HL-60/S4 treated with phorbol 12-myristate 13-acetate at 8.2 ng/mL for 4 days and 3 days (cell line): Measurements from ENCODE around the gene TRIM13.
"Not testable (repeated sequence)": the region's sequence is repeated elsewhere in the genome, so short reads cannot be mapped to it uniquely, and the experiment has no call there.

Source experiments
- in situ Hi-C: fragments of 300-500 bp; cut with MboI; formaldehyde crosslinking; loops from 2 replicates; pipeline ENCODE4 v1.15.0; 2022; ENCODE audit warnings: low sequenced_read_pairs

Gene TRIM13, protein sequence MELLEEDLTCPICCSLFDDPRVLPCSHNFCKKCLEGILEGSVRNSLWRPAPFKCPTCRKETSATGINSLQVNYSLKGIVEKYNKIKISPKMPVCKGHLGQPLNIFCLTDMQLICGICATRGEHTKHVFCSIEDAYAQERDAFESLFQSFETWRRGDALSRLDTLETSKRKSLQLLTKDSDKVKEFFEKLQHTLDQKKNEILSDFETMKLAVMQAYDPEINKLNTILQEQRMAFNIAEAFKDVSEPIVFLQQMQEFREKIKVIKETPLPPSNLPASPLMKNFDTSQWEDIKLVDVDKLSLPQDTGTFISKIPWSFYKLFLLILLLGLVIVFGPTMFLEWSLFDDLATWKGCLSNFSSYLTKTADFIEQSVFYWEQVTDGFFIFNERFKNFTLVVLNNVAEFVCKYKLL

DNA sequence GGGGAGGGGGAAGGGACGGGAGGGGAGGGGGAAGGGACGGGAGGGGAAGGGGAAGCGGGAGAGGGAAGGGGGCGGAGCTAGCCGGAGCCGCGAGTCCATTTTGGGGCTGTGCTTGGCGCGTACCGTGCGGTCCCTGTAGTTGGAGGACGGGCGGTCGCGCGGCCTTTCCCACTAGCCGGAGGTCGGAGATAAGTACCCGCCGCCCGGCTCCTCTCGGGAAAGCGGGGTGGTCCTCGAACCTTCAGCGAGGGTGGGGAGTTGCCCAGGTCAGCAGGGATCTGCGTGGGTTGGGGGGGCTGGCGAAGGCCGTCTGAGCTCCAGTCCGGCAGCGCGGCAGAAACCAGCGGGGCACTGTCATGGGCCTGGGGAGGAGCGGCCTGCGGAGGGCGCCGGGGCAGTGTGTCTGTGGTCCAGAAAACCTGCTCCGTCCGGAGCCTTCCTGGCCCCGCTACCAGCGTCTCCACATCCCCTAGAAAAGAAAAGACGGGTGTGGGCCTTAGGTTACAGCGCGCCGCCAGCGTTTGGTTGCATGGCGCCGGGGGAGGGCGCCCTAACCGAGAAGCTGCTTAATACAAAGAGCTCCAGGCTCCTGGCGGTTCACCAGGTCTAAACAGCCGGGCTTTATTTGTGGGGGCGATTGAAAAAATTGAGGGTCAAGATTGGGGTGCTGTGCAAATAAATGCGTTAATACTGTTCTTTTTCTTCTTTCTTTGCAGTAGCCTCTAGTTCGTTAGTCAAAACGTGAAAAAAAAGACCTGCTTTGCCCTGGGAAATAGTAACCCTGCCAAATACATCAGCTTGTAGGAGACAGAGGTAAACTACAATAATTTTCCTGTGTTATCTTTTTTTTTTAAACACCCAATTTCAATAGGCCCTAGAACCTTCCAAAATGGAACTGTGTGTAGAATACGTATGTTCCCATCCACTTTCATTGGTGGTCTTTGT, at the start of gene TRIM13:
TRIM13 (plus strand) TSS at position 92 of the 945 bp plus-strand sequence. CDS start 14,899 bp downstream, outside the sequence.
- in situ Hi-C loops: no loop called here

DNA sequence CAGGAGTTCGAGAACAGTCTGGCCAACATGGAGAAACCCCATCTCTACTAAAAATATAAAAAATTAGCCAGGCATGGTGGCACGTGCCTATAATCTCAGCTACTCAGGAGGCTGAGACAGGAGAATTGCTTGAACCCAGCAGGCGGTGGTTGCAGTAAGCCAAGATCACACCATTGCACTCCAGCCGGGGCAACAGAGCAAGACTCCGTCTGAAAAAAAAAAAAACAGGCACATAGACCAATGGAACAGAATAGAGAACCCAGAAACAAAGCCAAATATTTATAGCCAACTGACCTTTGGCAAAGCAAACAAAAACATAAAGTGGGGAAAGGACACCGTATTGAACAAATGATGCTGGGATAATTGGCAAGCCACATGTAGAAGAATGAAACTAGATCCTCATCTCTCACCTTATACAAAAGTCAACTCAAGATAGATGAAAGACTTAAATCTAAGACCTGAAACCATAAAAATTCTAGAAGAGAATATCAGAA, 48.0 kb upstream of the TRIM13 start:
- in situ Hi-C loops: not testable (repeated sequence)

DNA sequence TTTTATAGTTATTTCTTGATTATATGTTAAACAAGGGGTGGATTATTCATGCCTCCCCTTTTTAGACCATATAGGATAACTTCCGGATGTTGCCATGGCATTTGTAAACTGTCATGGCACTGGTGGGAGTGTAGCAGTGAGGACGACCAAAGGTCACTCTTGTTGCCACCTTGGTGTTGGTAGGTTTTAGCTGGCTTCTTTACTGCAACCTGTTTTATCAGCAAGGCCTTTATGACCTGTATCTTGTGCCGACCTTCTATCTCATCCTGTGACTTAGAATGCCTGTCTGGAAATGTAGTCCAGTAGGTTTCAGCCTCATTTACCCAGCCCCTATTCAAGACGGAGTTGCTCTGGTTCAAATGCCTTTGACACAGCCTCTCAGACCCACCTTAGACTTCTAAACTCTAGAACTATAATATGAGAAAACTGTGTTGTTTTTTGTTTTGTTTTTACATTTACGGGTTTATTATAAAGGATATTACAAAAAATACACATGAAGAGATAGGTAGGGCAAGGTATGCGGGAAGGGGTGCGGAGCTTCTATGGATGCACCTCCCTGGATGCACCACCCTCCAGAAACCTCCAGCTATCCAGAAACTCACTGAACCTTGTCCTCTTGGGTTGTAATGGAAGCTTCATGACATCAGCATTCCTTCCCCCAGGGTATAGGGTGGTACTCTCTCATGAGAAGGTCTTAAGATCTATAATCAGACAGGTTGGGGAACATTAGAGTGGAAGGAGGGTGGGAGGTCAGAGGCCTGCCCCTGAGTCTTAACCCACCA, 44.9 kb upstream of the TRIM13 start:
- in situ Hi-C loops: loop anchor here (25.0 kb wide), 1 partner anchor 1110 kb away; no protein-coding TSS in a partner anchor

DNA sequence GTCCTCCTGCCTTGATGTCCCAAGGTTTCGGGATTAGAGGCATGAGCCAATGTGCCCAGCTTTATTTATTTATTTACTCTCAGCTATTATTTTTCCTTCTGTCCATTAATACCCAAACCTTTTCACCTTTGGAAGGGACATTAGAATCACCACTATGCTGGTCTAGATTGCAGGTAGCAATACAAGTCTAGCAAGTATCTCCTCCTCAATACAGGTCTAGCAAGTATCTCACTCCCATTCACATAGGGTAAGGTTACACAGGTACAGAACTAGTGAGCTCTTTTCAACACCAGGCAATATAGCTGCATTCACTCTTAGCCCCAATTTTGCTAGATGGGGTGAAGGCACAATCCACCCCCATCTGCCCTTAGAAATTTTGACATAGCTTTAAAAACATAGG, 43.3 kb upstream of the TRIM13 start:
- in situ Hi-C loops: loop anchor here (25.0 kb wide), 1 partner anchor 1109 kb away; no protein-coding TSS in a partner anchor

DNA sequence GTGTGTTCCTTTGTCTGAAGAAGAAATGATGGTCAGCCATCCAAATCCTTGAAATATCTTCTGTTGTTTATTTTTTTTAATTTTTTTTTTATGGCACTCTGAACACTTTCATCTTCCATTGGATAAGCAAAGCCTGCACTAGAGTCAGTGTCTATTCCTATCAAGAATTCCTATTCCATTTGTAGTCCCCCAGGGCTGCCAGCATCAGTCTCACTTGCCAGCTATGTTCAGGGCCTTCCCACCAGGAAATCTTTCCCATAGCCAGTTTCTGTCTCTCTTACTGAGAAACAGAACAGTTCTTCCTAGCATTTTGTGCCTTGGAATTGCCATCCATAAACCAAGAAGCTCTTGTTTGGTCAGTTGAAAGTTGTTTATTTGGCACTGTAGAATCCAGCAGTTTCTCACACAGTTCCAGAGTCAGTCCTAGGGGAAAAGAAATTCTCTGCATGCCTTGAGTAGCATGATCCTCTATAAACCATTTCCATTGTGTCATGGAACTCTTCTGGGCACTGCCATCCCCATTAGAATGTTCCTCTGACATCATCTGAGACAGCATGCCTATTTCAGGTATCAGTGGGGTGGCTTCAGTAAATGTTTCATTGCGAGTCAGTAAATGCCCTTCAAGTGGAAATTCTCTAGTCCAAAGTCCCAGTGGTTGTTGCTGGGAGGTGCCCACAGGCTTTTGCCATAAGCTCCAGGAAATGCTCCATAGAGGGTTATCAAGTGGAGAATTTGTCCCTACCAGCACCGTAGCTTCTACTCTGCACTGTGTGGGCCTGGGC, 42.0 kb upstream of the TRIM13 start:
- in situ Hi-C loops: loop anchor here (25.0 kb wide), 1 partner anchor 1107 kb away; no protein-coding TSS in a partner anchor

- in situ Hi-C loops: loop anchor here (25.0 kb wide), 1 partner anchor 1106 kb away; no protein-coding TSS in a partner anchor
Observed at GRCh38 chr13:49956131-49956530, 40.7 kb upstream of the TRIM13 start.

DNA sequence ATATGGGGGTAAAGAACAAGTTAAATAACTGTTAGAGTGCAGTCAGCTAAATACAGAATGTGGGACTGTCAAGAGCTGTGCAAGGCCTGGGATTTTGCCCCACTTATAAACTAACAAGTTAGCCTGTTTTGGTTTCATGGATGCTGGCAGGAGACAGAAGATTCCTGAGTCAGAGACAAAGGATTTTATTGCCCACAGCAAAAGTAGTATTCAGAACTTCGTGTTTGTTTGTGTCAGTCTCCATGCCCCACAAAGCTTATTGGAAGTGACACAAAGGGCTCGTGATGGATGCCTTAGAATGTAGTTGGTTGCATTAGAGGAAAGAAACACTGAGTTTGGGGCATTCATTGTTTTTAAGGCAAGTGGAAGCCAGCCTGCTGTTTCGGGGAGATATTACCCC, 38.5 kb upstream of the TRIM13 start:
- in situ Hi-C loops: loop anchor here (25.0 kb wide), 1 partner anchor 1104 kb away; no protein-coding TSS in a partner anchor

DNA sequence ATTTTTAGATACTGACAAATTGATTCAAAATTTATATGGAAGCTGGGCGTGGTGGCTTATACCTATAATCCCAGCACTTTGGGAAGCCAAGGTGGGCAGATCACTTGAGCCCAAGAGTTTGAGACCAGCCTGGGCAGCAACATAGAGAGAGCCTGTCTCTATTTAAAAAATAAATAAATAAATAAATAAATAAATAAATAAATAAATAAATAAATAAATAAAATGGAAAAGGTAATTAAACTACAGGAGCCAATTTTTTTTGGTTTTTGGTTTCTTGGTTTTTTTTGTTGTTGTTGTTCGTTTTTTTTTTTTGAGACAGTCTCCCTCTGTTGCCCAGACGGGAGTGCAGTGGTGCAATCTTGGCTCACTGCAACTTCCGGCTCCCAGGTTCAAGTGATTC, 29.4 kb upstream of the TRIM13 start:
- in situ Hi-C loops: loop anchor here (25.0 kb wide), 1 partner anchor 1095 kb away; no protein-coding TSS in a partner anchor

GRCh38 chr13:49972709-49973108, 24.1 kb upstream of the TRIM13 start:
- in situ Hi-C loops: loop anchor here (25.0 kb wide), 1 partner anchor 1090 kb away; no protein-coding TSS in a partner anchor

GRCh38 chr13:49975826-49976225, 21.0 kb upstream of the TRIM13 start:
- in situ Hi-C loops: no loop called here

- in situ Hi-C loops: no loop called here
Observed at GRCh38 chr13:49976314-49977258, 20.3 kb upstream of the TRIM13 start.

DNA sequence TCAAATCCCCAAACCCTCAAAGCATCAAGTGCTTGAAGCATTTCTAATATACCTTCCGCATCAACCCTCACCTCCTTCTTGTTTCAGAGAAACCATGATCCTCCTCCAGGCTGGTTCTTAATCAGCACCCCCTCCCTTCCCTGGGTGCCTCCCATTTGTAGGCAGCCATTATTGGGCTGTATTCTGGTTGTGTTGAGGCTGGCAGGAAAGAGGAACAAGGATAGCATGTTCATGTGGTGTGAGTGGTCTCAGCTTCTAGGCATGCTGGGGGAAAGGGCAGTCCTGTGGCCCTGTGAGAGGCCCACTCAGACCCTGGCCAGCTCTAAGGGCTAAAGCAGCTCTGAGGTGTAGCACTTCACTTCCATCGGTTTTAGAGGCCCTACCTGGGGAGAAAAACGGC, 18.9 kb upstream of the TRIM13 start:
- in situ Hi-C loops: no loop called here

DNA sequence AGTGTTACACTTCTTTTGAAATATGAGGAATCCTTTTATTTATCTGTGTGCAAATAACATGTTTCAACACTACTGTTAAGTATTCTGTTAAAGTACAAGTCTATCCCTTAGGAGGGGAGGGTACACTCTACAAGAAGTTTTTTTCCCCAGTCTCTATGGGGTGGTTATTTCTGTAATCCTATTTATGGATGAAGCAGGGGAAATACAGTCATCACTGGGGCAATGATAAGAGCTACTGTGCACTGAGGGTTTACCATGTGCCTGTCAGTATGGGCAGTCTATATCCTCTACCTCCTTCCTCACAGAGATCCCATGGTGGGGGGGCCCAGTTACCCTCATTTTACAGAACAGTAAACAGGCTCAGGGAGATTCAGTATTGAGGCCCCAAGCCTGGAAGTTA, 16.6 kb upstream of the TRIM13 start:
- in situ Hi-C loops: no loop called here

DNA sequence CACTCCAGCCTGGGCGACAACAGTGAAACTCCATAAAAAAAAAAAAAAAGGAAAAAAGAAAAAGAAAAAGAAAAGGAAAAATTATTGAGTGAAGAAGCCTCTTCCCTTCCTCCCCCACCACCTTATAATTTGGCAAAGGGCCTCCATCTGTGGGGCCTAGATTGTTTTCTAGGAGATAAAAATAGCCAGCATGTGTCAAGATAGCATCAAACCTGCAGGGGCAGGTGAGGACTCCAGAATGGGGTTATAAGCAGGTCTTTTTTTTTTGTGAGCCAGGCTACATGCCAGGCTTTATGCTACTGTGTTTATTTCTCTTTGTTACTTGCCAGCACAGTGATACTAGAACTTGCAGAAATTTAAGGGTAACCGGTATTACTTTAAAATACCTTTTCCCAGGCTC, 11.7 kb upstream of the TRIM13 start:
- in situ Hi-C loops: no loop called here

- in situ Hi-C loops: no loop called here
Observed at GRCh38 chr13:49986471-49986870, 10.4 kb upstream of the TRIM13 start.

DNA sequence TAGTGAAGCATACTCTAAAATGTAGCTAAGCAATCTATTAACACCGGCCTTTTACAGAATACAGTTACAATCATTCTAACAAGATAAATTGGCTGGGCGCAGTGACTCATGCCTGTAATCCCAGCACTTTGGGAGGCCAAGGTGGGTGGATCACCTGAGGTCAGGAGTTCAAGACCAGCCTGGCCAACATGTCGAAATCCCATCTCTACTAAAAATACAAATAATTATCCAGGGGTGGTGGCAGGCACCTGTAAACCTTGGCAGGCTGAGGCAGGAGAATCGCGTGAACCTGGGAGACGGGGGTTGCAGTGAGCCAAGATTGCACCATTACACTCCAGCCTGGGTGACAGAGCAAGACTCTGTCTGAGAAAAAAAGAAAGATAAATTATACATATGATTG, 6.2 kb upstream of the TRIM13 start:
- in situ Hi-C loops: not testable (repeated sequence)

DNA sequence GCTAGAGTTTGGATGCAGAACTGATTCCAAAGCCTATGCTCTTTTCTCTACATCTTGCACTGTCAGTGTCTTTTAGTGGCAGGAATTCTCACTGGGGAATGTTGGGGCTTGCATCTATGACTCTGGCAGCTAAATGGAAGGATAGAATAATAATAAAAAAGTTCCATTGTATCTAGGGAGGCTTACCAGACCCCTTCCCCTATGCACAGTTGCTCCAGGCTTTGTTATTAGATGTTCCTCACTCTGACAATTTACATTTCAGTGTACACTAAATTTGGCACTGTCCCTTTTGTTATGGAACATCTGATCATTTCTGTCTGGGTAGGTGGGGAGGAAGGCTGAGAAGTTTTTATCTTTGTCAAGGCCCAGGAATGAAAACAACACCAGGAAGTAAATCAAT, 3.7 kb upstream of the TRIM13 start:
- in situ Hi-C loops: no loop called here

DNA sequence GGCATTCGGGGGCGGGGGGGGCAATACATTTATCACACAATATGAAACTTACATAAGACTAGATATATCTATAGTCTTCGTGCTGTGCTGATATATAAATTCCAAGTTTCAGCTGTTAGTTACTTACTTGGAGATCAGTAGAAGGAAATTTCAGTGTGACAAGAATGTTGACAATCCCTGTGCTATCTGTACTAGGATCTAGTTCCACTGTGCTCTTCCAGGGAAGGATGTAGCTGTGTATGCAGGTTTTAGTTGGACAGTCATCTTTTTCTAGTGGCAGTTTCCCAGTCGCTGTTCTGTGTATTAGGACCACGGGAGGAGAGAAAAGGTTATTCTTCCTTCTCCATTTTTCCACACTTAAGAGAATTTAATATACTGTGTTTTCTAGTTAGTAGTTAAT, 3.2 kb upstream of the TRIM13 start:
- in situ Hi-C loops: no loop called here
